HG03442 (cell line): ENCODE results near the gene PERM1.
A peak's percentile ranks its signal among the peaks of the same experiment; 100 is the strongest.
"Not testable (repeated sequence)": the region's sequence is repeated elsewhere in the genome, so short reads cannot be mapped to it uniquely, and the experiment has no call there.

ENCODE experiments used
- ATAC-seq: cut with Tn5 transposase; IDR thresholded peaks from one replicate; pipeline ENCODE4 v1.9.1; 2021; ENCODE audit warnings: mild to moderate bottlenecking, moderate library complexity; ENCODE audit not compliant: unreplicated experiment

The PERM1 gene

DNA sequence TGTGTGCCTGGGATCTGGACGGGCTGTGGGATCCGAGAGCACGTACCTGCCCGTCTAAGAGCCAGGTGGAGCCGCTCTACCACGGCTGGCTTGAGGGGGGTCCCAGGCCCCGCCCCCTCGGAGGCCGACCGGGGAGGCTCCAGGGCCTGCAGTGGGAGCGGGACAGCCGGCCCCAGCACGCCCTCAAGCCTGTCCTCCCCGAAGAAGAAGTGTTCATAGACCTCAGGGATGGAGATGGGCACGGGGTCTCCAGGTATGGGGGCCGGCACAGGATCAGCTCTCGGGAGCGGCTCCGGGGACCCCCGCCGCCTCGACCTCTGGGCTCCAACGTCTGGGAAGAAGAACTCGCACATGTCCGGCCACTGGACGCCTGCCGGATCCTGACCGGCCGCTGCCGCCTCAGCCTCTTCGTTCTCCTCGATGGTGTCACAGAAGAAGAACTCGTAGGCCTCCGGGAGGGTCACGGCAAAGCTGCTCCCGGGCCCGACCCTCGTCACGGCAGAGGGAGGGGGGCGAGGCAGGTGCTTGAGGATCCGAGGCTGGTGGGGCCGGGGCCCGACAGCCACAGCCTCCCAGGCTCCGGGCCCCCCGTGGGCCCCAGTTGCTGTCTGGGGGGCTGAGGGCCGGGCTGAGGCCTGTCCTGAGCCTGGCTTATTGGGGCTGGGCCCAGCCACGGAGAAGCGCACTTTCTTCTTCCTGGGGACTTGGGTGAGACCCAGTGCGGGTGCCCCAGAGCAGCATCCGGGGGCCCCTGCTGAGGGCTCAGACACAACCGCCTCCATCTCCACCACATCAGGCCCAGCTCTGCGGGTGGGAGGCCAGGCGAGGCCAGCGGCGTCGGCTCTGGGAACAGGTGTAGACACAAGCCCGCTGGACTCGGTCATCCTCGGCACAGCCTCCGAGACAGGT lies 2.8 kb downstream of the PERM1 start:
- no peak for ATAC-seq

DNA sequence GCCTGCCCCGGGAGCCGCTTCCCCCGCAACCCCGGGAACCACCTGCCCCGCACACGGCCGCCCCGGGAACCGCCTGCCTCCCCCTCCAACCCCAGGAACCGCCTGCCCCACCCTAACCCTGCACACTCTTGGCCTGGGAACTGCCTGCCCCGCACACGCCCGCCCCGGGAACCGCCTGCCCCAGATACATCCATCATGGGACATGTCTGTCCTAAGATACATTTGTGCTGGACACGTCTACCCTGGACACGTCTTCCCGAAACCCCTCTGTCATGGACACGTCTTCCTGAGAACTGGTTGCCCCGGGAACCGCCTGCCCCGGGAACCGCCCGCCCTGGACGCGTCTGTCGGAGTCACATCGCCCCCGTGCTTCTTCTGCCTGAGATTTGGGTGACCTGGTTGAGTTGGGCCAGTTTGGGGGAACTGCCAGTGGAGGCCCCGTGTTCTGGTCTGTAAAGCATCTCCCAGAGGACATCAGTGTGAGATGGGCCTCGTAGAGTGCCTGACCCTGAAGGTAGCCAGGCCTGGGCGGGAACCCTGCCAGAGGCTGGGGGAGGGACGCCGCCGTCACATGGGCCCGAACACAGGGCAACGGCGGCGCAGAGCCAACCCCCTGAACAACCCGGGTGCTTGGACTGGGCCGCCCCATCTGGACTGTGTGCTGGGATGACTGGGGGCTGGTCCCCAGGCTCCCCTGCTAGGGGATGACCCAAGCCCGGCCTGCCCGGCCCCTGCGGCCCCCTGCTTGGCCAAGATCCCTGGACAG lies 3.6 kb downstream of the PERM1 start:
- ATAC-seq: no peak

DNA sequence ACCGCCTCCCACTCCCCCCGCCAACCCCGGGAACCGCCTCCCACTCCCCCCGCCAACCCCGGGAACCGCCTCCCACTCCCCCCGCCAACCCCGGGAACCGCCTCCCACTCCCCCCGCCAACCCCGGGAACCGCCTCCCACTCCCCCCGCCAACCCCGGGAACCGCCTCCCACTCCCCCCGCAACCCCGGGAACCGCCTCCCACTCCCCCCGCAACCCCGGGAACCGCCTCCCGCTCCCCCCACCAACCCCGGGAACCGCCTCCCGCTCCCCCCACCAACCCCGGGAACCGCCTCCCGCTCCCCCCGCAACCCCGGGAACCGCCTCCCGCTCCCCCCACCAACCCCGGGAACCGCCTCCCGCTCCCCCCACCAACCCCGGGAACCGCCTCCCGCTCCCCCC lies 5.1 kb downstream of the PERM1 start:
- not testable (repeated sequence) for ATAC-seq

DNA sequence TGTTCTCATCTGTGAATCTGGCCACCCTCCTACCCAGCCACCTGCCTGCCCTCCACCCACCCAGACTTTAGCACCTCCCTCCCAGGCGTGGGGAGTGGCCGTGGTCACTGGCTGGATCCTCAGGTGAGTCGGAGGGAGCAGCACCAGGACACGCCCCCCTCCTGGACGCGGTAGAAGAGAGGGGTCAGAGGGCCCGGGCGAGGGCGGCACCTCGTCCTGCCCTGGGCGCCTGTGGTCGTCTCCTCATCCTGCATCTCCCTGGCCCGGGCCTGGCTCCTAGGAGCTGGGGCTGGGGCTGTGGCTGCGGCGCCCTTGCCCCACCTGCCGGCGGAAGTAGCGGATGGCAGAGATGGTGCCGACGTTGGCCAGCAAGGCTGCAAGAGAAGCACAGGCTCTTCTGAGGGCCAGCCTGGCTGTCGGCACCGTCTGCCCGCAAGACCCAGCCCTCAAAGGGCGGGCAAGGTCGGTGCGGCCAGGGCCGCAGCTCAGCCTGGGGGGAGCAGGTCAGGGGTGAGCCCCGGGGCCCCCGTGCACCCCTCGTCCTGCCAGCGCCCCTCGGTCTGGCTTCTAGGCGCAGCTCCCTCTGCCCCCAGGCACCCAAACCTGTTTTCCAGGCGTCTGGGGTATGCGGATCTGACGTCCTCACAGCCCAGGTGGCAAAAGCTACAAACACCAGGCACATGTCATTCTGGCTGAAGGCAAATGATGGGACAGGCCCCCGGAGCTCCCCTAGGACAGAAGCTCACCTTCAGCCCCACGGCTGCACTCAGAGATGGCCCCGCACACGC lies 5.8 kb downstream of the PERM1 start:
- peak; percentile 52 for ATAC-seq

DNA sequence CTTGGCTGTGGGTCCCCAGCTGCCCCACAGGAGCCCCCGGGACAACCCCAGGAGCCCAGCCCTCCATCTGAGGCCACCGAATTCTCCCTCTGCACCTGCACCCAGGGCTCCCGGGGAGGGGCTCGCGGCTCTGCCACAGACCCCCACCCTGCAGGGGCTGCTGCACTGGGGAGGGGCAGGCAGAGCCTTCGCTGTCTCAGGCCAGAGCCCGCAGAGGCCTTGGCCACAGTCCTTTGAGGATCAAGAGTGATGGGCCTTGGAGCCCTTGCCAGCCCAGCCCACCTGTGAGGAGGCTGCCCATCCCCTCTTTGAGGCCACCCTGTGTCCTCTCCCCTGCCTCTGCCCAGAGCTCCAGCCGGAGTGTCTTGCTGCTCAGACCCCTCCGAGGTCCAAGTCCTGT lies 6.5 kb downstream of the PERM1 start:
- no peak for ATAC-seq

DNA sequence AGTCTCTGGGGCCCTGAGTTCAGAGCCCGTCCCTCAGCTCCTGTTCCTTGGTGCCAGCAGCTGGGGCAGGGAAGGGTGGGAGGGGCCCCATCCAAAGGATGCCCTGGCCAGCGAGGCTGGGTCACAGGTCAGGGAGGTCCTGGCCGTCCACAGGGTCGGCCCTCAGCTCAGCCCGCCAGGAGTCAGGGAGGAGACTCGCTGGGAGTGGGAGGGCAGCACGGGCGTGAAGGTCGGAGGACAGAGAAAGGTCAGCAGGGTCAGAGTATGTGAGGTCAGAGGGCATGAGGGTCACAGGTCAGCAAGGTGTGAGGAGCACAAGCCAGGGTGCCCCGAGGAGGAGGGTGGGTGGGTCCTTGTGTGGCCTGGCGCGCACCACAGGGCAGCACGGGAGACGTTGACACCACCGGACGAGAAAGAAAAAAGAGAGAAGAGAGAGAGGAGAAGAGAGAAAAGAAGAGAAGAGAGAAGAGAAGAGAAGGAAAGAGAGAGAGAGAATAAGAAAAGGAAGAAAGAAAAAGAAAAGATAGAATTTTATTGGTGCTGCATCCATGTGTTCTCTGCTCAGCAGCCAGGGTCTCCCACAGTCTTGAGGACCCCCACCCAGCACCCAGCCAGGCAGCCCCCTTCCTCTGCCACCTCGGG lies 7.1 kb downstream of the PERM1 start:
- no peak for ATAC-seq

DNA sequence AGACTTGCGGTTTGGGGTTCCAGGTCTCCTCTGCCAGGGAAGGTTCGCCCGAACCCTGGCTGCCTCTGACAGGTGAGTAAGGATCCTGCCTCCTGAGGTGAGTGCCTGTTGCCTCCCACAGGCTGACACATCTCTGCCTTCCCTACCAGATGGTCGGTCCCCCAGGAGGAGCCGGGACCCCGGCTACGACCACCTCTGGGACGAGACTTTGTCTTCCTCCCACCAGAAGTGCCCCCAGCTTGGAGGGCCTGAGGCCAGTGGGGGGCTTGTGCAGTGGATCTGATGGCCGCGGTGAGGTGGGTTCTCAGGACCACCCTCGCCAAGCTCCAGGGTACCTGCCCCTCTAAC lies 7.6 kb downstream of the PERM1 start:
- ATAC-seq: no peak

DNA sequence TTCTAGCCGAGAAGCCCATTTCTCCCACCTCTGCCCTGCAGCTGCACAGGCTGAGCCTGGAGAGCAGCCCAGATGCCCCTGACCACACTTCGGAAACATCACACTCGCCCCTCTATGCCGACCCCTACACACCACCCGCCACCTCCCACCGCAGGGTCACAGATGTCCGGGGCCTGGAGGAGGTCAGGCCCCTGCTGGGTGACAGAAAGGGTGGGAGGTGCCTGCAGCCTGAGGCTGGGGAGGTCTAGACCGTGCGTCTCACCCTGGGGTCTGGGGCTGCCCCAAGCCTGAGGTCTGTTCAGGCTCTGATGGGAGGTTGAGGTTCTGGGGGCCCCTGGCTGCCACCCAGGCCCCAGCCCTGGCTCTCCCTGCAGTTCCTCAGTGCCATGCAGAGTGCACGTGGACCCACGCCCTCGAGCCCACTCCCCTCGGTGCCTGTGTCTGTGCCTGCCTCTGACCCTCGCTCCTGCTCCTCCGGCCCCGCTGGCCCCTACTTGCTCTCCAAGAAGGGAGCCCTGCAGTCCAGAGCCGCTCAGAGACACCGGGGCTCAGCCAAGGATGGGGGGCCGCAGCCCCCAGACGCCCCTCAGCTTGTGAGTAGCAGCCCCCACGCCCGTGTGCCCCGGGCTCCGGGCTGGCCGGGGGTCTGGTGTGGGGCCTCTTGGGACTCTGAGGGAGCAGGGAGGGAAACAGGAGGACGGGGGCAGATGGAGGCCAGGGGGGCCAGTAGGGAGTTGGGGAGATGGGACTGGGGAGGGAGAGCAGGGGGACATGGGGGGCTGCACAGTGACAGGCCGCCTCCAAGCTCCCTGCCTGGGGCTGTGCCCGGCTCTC lies 8.2 kb downstream of the PERM1 start:
- ATAC-seq: no peak

DNA sequence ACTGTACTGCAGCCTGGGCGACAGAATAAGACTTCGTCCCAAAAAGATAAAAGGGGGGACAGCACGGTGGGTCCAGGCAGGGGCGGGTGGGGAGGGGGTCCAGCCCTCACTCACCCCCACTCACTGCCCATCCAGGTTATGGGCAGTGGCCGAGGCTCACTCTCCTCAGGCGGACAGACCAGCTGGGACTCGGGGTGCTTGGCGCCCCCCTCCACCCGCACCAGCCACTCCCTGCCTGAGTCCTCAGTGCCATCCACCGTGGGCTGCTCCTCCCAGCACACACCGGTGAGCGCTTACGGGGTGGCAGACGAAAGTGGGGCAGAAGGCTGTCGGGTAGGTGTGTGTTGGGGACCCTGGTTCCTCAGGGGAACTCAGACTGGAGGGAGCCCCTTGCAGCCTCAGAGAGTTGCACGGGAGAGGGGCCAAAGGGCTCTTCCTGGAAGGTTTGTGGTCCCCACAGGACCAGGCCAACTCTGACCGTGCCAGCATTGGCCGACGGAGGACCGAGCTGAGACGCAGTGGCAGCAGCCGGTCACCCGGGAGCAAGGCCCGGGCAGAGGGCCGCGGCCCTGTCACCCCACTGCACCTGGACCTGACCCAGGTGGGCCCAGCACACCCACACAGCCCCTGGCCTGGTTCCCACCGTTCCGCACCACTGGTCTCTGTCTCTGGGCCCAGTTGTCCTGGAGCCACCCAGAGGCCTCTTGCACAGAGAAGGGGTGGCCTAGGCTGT lies 9.0 kb downstream of the PERM1 start:
- ATAC-seq: no peak

DNA sequence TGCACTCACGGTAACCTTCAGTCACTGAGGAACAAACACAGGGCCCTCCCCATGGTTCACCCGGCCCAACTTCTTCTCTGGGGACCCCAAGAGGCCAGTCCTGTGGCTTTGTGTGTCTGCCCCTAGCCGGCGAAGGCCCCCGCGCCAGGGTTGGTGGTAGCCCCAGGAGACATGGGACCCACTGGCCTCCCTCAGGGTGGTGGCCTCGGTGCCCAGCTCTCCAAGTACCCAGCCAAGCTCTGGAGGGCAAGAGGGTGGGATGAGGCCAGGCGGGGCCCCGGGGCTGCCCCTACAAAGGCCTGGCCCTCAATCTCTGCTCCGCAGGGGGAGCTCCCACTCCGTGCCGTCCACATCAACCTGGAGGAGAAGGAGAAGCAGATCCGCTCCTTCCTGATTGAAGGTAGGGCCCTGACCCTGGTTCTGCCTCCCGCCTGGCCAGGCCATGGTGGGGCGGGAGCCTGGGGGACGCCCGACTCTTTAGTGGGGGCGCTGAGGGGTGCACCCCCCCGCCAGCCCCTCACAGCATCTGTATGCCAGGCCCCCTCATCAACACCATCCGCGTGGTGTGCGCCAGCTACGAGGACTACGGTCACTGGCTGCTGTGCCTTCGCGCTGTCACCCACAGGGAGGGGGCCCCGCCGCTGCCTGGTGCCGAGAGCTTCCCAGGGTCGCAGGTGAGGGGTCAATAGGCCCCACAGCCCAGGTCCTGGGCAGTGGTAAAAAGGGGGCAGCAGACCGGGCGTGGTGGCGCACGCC lies 10.0 kb downstream of the PERM1 start:
- ATAC-seq: no peak

DNA sequence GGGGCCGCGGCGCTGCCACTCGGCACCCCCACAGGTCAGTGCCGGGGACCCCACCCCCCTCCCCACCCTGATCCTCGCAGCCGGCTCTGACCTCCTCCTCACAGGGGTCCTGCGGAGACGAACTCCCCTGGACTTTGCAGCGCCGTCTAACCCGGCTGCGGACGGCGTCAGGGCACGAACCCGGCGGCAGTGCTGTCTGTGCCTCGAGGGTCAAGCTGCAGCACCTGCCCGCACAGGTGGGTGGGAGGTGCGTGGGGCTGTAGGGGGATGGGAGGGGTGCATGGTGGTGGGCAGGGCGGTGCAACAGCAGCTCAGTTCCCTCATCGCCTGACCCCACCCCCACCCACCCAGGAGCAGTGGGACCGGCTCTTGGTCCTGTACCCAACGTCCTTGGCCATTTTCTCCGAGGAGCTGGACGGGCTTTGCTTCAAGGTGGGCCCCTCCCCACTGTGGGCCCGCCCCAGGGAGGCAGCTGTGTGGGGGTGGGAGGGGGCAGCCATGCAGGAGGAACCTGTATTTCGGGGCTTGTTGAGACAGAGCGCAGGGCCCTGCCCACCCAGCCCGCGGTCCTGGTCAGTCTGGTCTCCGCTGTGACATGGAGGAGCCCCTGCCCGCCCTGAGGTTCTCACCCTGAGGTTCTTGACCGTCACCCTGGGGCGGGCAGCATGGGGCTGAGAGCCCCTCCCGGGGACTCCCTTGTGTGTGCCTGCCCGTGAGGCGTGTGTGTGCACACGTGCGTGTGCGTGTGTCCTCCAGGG lies 10.7 kb downstream of the PERM1 start:
- ATAC-seq: no peak

DNA sequence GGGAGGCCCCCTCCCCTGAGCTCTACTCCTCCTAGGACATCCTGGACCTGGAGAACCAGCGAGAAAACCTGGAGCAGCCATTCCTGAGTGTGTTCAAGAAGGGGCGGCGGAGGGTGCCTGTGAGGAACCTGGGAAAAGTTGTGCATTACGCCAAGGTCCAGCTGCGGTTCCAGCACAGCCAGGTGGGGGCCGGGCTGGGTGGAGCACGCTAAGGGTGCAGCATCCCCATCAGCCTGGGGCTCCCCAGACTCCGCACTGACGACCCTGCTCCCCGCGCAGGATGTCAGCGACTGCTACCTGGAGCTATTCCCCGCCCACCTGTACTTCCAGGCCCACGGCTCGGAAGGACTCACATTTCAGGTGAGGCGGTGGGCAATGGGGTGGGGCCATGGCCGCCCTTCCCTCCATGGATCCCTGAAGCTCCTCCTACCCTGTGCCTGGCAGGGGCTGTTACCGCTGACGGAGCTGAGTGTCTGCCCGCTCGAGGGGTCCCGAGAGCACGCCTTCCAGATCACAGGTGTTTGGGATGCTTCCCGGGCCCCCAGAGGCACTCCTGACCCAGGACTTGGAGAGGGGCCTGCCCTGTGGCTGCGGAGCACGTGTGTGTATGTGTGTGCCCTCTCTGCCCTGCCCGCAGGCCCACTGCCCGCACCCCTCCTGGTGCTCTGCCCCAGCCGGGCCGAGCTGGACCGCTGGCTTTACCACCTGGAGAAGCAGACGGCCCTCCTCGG lies 11.5 kb downstream of the PERM1 start:
- ATAC-seq: no peak

DNA sequence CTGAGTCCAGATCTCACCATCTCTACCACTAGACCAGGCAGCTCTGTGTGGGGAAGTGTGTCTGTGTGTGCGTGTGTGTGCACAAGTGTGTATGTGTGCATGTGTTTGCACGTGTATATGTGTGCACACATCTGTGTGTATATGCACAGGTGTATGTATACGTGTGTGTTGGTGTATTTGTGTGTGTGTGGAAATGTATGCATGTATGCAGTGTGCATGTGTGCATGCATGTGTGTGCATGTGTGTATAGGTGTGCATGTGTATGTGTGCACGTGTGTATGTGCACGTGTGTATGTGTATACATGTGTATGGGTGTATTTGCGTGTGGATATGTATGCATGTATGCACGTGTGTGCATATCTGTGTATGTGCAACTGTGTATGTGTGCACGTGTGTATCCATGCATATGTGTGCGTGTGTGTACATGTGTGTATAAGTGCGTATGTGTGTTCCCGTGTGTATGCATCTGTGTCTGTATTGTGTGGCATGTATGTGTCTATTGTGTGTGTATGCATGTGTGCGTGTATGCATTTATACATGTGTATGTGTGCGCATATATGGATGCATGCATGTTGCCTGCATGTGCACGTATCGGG lies 12.5 kb downstream of the PERM1 start:
- ATAC-seq: no peak

DNA sequence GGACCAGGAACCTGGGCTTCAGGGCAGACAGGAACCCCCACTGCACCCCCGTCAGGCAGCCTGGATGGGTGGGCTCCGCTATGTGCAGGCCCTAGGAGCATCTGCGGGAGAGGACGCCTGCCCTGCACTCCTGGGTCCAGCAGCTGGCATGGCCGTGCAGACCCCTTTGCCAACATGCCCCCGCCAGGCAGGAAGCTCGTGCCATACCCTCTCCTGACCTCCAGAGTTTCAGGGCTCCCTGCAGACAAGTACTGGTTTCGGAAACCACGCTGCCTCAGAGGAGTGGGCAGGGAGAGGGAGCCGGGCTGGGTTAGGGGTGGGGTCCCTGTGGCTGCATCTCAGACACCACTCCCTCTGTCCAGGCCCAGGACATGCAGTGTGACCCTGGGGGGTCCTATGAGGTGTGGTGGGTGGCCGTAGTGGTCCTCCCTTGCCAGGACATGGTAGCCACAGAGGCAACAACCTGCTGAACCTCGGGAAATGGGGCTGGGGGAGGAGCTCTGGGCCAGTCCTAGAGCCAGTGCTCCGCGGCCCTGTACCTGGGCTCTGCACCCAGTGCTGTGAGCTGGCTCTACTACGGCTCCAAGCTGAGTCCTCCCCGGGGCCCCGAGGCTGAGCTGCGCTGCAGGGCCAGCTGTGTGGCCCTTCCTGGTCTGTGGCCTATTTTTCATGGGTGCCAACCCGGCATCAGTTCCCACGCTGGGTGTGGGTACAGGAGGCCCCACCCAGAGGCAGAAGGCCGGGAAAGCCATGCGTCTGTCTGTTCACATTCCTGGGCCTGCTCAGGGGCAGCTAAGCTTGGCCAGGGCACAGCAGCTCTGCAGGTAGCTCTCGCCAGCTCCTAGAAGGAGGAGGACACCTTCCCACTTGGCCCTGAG lies 14.2 kb downstream of the PERM1 start:
- ATAC-seq: no peak

DNA sequence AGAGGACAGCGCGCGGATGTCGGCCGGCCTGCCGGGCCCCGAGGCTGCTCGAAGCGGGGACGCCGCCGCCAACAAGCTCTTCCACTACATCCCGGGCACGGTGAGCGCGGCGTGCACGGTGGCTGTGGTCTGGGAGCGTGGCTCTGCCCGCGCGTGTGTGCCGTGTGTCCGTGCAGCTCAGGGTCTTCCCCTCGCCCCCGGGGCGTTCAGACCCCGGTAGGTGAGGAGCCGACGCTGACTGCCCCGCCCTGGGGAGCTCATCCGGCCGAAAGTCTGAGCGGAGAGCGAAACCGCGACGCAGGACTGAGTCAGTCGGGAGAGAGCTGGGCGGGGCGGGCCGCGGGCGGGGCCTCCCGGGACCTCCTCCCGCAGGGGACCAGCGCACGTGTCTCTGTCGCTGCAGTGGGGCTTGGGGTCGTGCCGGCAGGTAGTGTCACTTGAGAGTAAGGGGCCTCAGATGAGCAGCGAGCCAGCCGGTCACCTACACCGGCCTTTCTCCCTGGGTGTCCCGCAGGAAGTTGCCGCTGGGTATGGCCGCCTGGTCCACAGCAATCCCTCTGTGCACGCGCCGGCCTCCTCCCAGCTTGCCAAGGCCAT lies 15.1 kb downstream of the PERM1 start:
- ATAC-seq: peak; percentile 49
